ENCODE measurements around the gene ANO1.
"Not testable (repeated sequence)": the region's sequence is repeated elsewhere in the genome, so short reads cannot be mapped to it uniquely, and the experiment has no call there.

Gene ANO1

GRCh38 chr11:70078095-70078780, at the start of gene ANO1:
ANO1 (plus strand) TSS chr11:70078317; CDS start chr11:70078607, 290 bp downstream.
- no peak for DNase-seq

GRCh38 chr11:70029115-70029860, 48.8 kb upstream of the ANO1 start:
- no peak for DNase-seq

GRCh38 chr11:70029861-70030380, 48.2 kb upstream of the ANO1 start:
- DNase-seq, result no peak

GRCh38 chr11:70030412-70030811, 47.7 kb upstream of the ANO1 start:
- no peak for DNase-seq

- no peak for DNase-seq
Measured at GRCh38 chr11:70031631-70032469, 46.3 kb upstream of the ANO1 start.

- no peak for DNase-seq
Measured at GRCh38 chr11:70032470-70032795, 45.7 kb upstream of the ANO1 start.

GRCh38 chr11:70032943-70033710, 45.0 kb upstream of the ANO1 start:
- no peak for DNase-seq

GRCh38 chr11:70033711-70034070, 44.4 kb upstream of the ANO1 start:
- DNase-seq, result no peak

GRCh38 chr11:70034740-70035365, 43.3 kb upstream of the ANO1 start:
- DNase-seq, result no peak

GRCh38 chr11:70035665-70036064, 42.5 kb upstream of the ANO1 start:
- DNase-seq, result not testable (repeated sequence)

- no peak for DNase-seq
Measured at GRCh38 chr11:70036971-70037882, 40.9 kb upstream of the ANO1 start.

GRCh38 chr11:70038034-70038834, 39.9 kb upstream of the ANO1 start:
- DNase-seq, result no peak

- DNase-seq, result no peak
Measured at GRCh38 chr11:70040452-70040851, 37.7 kb upstream of the ANO1 start.

- no peak for DNase-seq
Measured at GRCh38 chr11:70040869-70041501, 37.1 kb upstream of the ANO1 start.

GRCh38 chr11:70043482-70043881, 34.6 kb upstream of the ANO1 start:
- no peak for DNase-seq

- DNase-seq, result no peak
Measured at GRCh38 chr11:70046089-70046488, 32.0 kb upstream of the ANO1 start.

GRCh38 chr11:70048279-70049024, 29.7 kb upstream of the ANO1 start:
- DNase-seq, result no peak

- no peak for DNase-seq
Measured at GRCh38 chr11:70049045-70049444, 29.1 kb upstream of the ANO1 start.

- no peak for DNase-seq
Measured at GRCh38 chr11:70050243-70050642, 27.9 kb upstream of the ANO1 start.

Measured in activated CD4-positive, alpha-beta T cell treated with anti-CD3 and anti-CD28 coated beads, Interleukin-2, amount 50 U/mL, for 1 hour (primary cell).